ENCODE results near the gene CENPL. TPM values are rescaled to one million over a fixed set of nuclear protein-coding genes. Genes with fewer than 3 reads are reported as not detected.
"Not testable (repeated sequence)": the region's sequence is repeated elsewhere in the genome, so short reads cannot be mapped to it uniquely, and the experiment has no call there.

The CENPL gene, protein sequence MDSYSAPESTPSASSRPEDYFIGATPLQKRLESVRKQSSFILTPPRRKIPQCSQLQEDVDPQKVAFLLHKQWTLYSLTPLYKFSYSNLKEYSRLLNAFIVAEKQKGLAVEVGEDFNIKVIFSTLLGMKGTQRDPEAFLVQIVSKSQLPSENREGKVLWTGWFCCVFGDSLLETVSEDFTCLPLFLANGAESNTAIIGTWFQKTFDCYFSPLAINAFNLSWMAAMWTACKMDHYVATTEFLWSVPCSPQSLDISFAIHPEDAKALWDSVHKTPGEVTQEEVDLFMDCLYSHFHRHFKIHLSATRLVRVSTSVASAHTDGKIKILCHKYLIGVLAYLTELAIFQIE
- total RNA-seq, result 3.2 TPM
- long read RNA-seq, partial matches to known transcripts, result 0 of 3 reads
- long read RNA-seq, other reads (novel, unspliced or antisense), result 1 of 3 reads

DNA sequence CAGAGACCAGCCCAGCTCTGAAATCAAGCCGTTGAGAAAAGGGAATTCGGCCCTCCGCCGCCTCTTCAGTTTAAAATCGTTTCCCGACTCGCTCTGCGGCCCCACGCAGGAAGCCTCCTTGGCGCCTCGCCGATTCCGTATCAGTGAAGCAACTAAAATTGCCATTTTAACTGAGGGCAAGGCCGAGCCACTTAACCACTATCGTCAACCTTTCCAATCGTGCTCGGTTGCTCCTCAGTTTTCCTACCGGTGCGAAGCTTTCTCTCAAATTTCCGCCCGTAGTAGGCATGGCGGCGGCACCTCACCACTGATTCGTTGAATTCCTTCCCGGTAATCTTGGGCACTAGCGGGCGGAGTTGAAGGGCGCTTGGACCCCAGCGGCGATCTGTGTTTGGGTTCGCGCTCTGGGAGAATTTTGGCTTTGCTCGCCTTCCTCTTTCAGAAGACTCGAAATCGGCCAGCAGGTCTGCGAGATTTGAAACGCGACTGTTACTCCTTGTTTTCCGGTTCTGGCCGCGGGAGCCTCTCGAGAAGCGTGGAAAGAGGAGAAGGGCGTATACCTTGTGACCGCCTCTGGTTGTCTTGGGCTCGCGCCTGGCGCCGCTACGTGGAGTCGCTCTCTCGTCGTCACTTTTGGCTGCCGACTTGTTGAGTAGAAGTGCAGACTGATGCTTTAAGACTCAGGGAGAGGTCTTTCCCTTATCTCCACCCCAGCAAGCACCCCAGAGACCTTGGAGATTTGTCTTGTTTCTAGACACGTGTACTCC is at the start of gene CENPL, which contains the start of gene DARS2:
Gene CENPL, minus strand, starts transcription at position 569 of the 767 bp plus-strand sequence. CDS start 13,584 bp downstream, outside the sequence.
Gene DARS2, plus strand, starts transcription at position 359 of the 767 bp plus-strand sequence. CDS start 557 bp downstream, outside the sequence.
- peak; percentile 98 for DNase-seq
- intact Hi-C loops (cut with micrococcal nuclease), result loop anchor here (5.0 to 10.0 kb wide), 2 partner anchors 392 to 570 kb away; no protein-coding TSS in a partner anchor
- peak; percentile 99 for ATAC-seq

DNA sequence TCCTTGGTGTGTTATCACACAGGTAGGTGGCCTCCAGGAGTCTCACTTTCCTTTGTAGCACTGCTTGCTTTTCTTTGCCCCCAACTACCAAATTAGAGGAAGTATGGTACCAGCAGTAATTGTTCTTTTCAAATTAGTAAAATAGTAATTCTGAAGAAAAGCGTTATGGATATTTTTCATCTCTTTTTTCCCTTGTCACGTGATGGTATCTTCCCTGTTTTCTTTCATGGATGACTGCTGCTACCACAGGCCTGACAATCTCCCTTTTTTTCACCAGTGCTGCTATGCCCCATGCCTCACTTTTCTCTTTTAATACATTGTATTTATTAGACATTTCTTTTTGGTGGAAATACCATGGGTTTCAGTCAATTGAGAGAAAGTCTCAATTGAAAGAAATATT is 46.8 kb upstream of the CENPL start:
- DNase-seq, result no peak
- no peak for ATAC-seq
- intact Hi-C loops (cut with micrococcal nuclease), result no loop called here

DNA sequence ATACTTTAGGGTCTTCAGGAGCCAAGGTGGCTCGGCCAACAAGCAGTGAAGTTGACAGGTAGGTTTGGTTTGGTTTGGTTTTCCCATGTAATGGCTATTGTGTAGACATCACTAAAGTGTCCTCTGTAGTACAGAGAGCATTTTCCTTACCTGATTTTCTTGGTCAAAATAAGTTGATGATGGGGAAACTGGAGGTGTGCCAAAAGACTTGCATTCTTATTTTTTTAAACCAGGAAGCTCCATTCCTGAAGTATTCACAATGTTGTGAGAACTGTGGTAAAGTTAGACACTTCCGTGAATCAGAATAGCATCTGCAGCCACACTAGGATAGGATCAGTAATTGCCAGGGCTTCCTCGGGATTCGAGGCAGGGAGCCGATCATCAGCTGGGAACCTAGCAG is 46.4 kb upstream of the CENPL start:
- intact Hi-C loops (cut with micrococcal nuclease), result no loop called here
- ATAC-seq, result no peak
- DNase-seq, result no peak

DNA sequence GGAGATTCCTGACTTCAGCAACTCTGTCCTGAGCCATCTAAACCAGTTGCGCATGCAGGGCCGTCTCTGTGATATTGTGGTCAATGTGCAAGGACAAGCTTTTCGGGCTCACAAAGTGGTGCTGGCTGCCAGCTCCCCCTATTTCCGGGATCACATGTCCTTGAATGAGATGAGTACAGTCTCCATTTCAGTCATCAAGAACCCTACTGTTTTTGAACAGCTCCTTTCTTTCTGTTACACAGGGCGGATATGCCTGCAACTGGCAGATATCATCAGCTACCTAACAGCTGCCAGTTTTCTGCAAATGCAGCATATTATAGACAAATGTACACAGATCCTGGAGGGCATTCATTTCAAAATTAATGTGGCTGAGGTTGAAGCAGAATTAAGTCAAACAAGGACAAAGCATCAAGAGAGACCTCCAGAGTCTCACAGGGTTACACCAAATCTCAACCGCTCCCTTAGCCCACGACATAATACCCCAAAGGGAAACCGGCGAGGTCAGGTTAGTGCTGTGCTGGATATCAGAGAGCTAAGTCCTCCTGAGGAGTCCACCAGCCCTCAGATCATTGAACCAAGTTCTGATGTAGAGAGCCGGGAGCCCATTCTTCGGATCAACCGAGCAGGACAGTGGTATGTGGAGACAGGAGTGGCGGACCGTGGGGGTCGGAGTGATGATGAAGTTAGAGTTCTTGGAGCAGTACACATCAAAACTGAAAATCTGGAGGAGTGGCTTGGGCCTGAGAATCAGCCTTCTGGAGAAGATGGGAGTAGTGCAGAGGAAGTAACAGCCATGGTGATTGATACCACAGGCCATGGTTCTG is 45.8 kb upstream of the CENPL start:
- no peak for DNase-seq
- ATAC-seq, result no peak
- intact Hi-C loops (cut with micrococcal nuclease), result no loop called here

DNA sequence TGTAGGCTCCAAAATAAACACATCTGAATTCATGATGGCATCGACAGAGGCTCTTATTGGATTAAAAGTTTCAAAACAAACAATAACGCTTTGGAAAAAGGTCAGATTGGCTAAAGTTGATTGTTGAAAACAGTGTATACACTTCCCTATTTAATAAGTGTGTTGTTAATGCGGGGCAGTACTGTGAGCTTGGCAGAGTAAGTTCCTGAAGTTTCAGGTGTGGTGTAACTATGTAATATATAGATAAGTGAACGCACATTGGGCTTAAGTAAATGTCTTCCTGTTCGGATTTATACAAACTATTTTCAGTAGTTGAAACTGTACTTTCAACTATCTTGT is 44.3 kb upstream of the CENPL start:
- no peak for DNase-seq
- no peak for ATAC-seq
- intact Hi-C loops (cut with micrococcal nuclease), result no loop called here

DNA sequence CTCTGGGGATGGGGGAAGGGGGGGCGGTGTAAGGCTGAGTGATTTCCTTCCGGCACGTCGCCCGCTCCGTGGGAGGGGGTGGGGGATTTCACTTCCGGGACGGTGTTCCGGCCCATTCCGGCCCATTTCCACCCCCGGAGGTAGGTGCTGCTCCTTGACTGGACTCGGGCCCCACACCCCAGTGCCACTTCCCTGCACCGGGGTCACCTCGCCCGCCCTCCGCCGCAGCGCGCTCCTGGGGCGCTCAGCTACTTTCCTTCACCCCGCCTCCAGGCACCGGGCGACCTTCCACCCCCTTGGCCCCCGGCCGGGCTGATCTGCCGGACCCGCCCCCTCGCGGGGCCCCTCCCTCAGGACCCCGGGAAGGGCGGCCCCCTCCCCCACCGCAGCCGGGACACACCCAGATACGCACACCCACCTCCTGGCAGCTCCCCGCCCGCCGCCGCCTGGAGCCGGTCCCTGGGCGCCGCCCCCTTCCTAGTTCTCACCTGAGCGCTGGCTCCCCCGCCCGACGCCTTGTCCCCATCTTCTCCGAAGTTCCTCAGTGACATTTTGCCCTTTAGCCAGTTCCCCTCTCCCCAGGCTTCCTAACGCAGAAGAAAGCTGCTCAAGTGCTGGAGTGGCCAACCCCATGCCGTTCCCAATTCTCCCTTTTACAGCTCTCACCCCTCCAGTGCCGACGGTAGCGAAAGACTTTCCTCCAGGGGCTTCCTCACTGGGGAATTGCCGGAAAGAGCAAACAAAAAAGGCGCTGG is 43.8 kb upstream of the CENPL start, which contains the start of gene ZBTB37:
Gene ZBTB37, plus strand, starts transcription at position 115 of the 755 bp plus-strand sequence. CDS start 1,846 bp downstream, outside the sequence.
- DNase-seq, result peak; percentile 93

DNA sequence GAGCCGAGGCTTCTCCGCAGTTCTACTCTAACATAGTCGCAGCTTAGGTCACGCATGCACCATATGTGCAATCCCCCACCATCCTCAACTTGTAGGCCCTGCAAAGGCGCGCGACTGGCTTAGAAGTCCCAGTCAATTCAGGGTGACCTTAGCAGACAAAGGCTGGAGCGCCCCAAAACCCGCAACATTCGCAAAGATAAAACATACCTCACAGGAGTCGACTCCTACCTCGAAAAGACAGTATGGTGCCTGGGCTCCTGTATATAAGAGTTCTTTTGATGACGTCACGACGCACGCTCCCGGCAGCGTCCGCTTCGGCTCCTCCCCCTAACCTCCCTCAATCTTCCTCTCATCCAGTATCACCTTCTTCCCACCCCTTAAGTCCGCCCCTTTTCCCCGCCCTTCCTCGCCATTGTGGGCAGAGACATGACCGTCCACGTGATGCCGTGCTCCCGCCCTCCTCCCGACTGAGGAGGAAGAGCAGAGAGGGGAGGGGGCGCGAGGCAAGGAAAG is 43.1 kb upstream of the CENPL start, which contains the start of gene GAS5:
Gene GAS5, minus strand, starts transcription at position 237 of the 513 bp plus-strand sequence.
- peak; percentile 98 for DNase-seq
- intact Hi-C loops (cut with micrococcal nuclease), result no loop called here
- ATAC-seq, result peak; percentile 94

More for the DNA sequence above, 43.8 kb upstream of the CENPL start, which contains the start of gene ZBTB37:
- peak; percentile 79 for ATAC-seq
- intact Hi-C loops (cut with micrococcal nuclease), result no loop called here

DNA sequence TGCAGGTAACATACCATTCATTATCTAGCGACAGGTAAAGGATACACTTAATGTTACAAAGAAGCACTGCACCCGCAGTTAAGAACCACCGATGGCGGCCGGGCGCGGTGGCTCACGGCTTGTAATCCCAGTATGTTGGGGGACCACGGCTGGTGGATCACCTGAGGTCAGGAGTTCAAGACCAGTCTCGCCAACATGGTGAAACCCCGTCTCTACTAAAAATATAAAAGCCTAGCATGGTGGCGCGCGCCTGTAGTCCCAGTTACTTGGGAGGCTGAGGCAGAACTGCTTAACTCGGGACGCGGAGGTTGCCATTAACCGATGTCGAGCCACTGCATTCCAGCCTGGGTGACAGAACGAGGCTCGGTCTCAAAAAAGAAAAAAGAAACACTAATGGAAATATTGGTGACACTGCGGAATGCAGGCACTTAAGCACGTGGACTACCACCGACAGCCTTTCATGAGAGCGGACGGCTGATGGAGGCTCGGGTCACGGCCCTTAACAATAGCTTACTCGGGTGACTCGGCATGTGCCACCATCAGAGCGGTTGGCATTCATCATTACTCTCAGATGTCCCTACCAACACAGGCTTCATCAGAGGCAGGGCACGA is 42.6 kb upstream of the CENPL start:
- peak; percentile 38 for DNase-seq
- intact Hi-C loops (cut with micrococcal nuclease), result no loop called here
- no peak for ATAC-seq

DNA sequence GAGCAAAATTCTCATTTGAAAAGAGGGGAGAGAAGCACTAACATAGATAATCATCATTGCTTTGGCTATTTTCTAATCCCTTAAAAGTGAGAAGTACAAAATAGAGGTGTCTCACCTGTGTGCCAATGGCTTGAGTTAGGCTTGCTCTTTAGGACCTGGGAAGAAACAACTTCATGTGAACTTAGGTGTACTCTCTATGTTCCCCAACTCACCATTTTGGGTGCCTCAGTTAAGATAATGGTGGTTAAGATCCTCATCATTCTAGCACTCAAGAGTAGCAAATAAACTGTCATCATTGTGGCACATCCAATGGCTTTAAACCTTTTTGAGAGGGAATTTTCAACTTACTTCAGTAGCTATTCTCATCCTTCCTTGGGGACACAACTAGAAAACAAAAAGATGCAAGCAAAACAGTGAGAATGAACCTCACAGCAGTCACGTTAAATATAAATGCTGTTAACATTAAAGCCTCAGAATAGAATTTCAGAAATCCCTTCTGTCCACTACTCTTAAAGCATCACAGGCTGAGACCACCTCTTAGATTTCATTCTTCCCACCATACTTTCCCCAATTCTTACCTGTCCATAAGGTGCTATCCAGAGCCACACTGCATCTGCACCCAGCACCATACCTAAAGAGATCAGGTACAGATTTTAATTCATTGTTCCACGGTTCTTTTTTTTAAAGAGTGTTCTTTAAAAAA is 41.9 kb upstream of the CENPL start:
- ATAC-seq (no peak), DNase-seq (no peak)
- intact Hi-C loops (cut with micrococcal nuclease), result no loop called here

DNA sequence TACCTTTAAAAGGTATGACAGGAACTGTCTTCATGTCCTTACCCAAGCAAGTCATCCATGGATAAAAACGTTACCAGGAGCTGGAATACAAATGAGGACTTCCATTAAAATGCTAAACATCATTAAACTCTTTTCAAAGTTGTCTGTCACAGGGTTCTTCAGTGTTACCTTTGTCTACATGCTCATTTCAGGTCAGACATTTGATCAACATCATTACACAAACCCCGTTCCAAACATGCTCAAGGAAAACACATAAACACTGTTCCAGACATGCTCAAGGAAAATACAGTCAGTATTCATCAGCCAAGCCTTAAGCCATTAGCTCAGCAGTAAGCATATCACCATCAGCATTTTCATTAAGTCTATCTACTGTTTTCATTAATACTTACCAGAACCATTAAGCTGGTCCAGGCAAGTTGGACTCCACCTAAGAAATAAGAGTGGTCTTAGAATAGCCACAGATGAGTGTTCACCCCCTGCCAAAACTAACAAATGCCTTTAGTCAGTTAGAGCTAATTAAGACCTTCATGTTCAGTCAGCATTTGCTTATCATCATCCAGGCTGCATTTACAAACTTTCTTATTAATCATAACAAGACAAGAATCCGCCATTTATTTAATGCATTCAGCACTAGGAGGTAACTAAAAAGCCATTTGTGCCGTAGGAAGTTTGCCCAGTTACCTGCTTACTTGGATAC is 40.9 kb upstream of the CENPL start:
- intact Hi-C loops (cut with micrococcal nuclease), result no loop called here
- DNase-seq (no peak), ATAC-seq (no peak)

DNA sequence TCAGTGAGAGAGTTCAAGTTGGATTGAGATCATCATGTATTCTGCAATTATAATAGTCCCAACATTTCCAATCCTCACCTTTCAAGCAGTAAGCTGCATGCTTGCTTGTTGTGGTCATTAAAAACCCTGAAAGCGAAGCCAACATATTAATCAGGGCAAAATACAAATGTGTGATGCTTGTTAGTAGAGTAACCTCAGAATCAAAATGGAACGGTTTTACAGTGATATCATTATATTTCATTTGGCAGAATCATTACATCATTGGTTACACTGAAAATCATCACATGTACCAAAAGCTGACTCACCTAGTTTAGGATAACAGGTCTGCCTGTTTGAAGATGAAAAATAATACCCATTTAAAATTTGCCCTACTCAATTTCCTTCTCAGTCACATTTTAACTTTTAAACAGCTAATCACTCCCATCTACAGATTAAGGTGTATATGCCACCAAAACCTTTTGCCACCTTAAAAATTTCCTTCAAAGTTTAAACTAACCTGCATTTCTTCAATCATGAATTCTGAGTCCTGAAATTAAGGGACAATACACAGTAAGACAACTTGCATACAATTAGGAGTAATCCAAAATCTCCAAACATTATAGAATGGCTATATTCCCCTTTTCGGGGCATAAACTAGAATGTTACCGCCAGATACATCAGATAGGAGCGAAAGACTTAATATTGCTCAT is 39.6 kb upstream of the CENPL start:
- DNase-seq, result no peak
- intact Hi-C loops (cut with micrococcal nuclease), result no loop called here
- no peak for ATAC-seq

DNA sequence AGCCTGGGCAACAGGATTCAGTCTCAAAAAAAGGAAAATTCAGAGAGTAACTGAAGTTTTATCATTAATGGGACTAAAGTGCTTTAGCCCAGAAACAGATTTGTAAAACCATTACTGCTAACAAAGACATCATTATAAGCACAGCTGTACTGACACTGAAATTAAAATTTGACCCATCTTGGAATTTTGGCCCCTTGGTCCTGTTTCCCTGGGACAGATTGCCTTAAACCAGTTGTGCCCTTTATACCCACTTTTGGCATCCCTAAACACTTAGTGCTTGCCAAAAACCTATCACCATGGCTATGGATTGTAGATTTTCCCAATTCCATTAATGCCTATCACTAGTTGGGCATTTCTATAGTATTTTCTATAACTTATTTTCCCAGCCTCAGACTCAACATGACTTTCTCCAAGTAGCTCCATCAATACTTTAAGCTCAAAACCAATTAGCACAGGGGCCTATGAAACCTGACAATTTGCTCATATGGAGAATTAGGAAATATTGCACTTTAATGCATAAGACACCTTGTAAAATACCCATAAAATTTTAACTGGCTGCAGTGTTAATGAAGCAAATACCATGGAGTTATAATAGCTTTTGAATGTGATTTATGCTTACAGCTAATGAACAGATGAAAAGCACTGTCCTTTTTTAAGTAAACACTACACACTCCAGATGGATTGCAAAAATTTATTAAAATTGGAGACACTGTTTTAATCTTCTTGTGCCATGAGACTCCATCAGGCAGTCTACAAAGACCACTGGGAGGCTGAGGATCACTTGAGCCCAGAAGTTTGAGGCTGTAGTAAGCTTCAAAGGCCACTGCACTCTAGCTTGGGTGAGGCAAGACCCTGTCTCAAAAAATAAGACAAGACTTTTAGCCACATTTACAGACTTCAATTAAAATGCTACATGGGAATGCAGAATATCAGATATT is 38.8 kb upstream of the CENPL start:
- intact Hi-C loops (cut with micrococcal nuclease), result no loop called here
- ATAC-seq (no peak), DNase-seq (no peak)

DNA sequence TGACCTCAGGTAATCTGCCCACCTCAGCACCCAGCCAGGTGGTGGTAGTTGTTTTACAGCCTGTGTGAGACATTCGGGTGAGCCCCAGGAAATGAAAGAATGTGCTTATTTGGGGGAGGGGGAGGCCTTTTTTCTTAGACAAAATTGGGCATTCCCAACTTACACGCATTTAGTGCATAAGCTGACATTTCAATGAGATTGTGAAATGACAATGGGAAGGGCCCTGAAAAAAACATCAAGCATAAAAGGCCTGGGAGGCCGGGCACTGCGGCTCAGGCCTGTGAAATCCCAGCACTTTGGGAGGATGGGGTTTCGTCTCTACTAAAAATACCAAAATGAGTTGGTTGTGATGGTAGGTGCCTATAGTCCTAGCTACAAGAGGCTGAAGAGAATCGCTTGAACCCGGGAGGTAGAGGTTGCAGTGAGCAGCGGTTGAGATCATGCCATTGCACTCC is 38.1 kb upstream of the CENPL start:
- ATAC-seq, result no peak
- intact Hi-C loops (cut with micrococcal nuclease), result no loop called here
- no peak for DNase-seq

DNA sequence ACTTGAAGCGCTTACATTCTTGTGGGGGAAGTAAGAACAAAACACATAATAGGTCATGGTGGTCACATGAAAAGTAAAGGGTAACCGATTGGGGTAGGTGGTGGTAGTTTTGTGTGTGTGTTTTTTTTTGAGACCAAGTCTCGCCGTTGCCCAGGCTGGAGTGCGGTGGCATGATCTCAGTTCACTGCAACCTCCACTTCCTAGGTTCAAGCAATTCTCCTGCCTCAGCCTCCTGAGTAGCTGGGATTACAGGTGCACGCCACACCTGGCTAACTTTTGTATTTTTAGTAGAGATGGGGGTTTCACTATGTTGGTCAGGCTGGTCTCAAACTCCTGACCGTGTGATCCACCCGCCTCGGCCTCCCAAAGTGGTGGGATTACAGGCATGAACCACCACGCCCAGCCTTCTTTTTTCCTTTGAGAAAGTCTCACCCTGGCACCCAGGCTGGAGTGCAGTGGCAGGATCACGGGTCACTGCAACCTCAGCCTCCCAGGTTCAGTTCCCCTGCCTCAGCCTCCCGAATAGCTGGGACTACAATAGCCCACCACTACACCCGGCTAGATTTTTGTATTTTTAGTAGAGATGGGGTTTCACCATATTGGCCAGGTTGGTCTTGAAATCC is 37.6 kb upstream of the CENPL start:
- DNase-seq; intact Hi-C loops (cut with micrococcal nuclease); ATAC-seq: not testable (repeated sequence)
